Adrenal gland (tissue), 12 donors: Measurements from ENCODE around the gene RNLS. TPM values are rescaled to one million over a fixed set of nuclear protein-coding genes. Genes with fewer than 3 reads are reported as not detected.

ENCODE experiments used
- DNase-seq, 7 donors: peaks; one replicate each; pipeline ENCODE4 v3.0.0-alpha.2; 2019 to 2020
- H3K27ac ChIP-seq, 5 donors: fragments of 200-600 bp; sonication (generic) in 4 of 5; 1 replicate in 3 of 5; 2 replicates in 2 of 5; pipeline versions ENCODE4 v1.5.1 to v1.8.0; 2016 to 2020; ENCODE audit warnings: mild to moderate bottlenecking in 1 of 5
- H3K27me3 ChIP-seq: fragments of 200-600 bp; 2 replicates; pipeline ENCODE4 v1.8.0; 2021
- H3K36me3 ChIP-seq, 2 donors: fragments of 200-600 bp; replicated peaks in 1 of 2; 1 replicate in 1 of 2; 2 replicates in 1 of 2; pipeline versions ENCODE4 v1.5.1 to v1.8.0; 2018 to 2022
- H3K4me1 ChIP-seq, 2 donors: fragments of 200-600 bp; replicated peaks in 1 of 2; 1 replicate in 1 of 2; 2 replicates in 1 of 2; pipeline versions ENCODE4 v1.5.1 to v1.8.0; 2018 to 2021
- H3K4me3 ChIP-seq, 4 donors: fragments of 200-600 bp; sonication (generic) in 3 of 4; one replicate each; pipeline ENCODE4 v1.5.1; 2016 to 2018
- H3K9me3 ChIP-seq, 3 donors: fragments of 200-600 bp; sonication (generic) in 1 of 3; replicated peaks in 1 of 3; 1 replicate in 2 of 3; 2 replicates in 1 of 3; pipeline versions ENCODE4 v1.5.1 to v1.8.0; 2016 to 2021
- CTCF ChIP-seq, 6 experiments: fragments of 450-650 bp in 4 of 6; fragments of 200-600 bp in 2 of 6; sonication (generic) in 1 of 6; IDR thresholded peaks; 1 replicate in 5 of 6; 2 replicates in 1 of 6; pipeline versions ENCODE4 v1.5.1 to v1.8.0; 2016 to 2021; ENCODE audit warnings: antibody characterized with exemption in 6 of 6, mild to moderate bottlenecking in 2 of 6, moderate library complexity in 1 of 6
- POLR2A ChIP-seq, 2 donors: fragments of 450-650 bp; IDR thresholded peaks; one replicate each; pipeline ENCODE4 v1.6.1; 2017; ENCODE audit warnings: antibody characterized with exemption in 2 of 2, mild to moderate bottlenecking in 2 of 2, moderate library complexity in 1 of 2
- WGBS, 4 donors: extraction: QIAGEN DNeasy Blood & Tissue Kit in 2 of 4; methylation state at CpG; one replicate each; pipeline versions ENCODE4 v1.1.5 to v1.1.7; 2013 to 2017; 5-methylcytosine and 5-hydroxymethylcytosine counted together
- intact Hi-C, 2 donors: fragments of 100-400 bp; cut with DNase I; formaldehyde crosslinking; loops; one replicate each; pipeline versions ENCODE4 v1.14.1 to v1.15.0; 2022 to 2023
- polyA plus RNA-seq, 3 donors: library from polyadenylated mRNA; stranded (reverse); fragments of 200-250 nt in 2 of 3; fragments of 350-450 nt in 1 of 3; fragmentation: Illumina TruSeq in 1 of 3; extraction: RNeasy Lipid Tissue Mini Kit (QIAGEN cat#74804) in 1 of 3; gene quantifications; one replicate each; pipeline ENCODE4 v1.2.3, GENCODE V29; 2013 to 2014
- total RNA-seq, 9 donors: library from RNA; depleted of rRNA in 4 of 9; stranded (reverse); fragments of >200 nt in 4 of 9; fragments of 120-200 nt in 1 of 9; fragmentation: NEBNext Ultra II Directional in 1 of 9; extraction: Animal tissue kit (Norgen Biotek cat#: 25700) in 1 of 9; gene quantifications; one replicate each; pipeline versions ENCODE4 v1.1.0 to v1.2.4, GENCODE V29; 2013 to 2023
- donor health status: healthy with polysubstance abuse.
- donor health status: Bipolar disorder and iron deficiency.
- donor health status: DM: yes; HTN: yes; CAD: no.
- donor health status: DM: no; HTN: no; CAD: no.
- donor health status: DM: no; HTN: no; CAD: no.
- donor health status: DM: yes; HTN: yes; CAD: no.

The RNLS gene
- total and polyA plus RNA-seq, 12 donors = 7.2 to 51.3 (median 27.9) TPM

GRCh38 chr10:88507826-88508453 lies 75.2 kb downstream of the RNLS start:
- WGBS, 4 donors = 84 to 90% (median 86%) methylated on average over 3 of the region's 3 CpGs

GRCh38 chr10:88507404-88507803 lies 75.7 kb downstream of the RNLS start:
- Histone ChIP-seq H3K27me3 (no peaks in the 10 kb centered on the region), H3K9me3 (no peaks in the 10 kb centered on the region), H3K4me1 (no peaks in the 10 kb centered on the region), H3K4me3 (no peak overlapping the region), H3K36me3 (no peaks in the 10 kb centered on the region), H3K27ac (no peak overlapping the region)
- TF ChIP-seq POLR2A (IDR thresholded peaks at IDR 0.05) (no peak), CTCF (IDR thresholded peaks at IDR 0.05) (no peak)
- WGBS, 4 donors = 67 to 81% (median 74%) methylated on average over 1 of the region's 1 CpG
- no peak for DNase-seq
- intact Hi-C loops = no loop called here

More at GRCh38 chr10:88507826-88508453, 75.2 kb downstream of the RNLS start:
- DNase-seq = no peak
- no peak for TF ChIP-seq CTCF (IDR thresholded peaks at IDR 0.05)
- TF ChIP-seq POLR2A (IDR thresholded peaks at IDR 0.05) = no peak
- no peaks in the 10 kb centered on the region for H3K27me3 ChIP-seq
- H3K4me3 ChIP-seq = no peak overlapping the region
- H3K36me3 ChIP-seq = no peaks in the 10 kb centered on the region
- intact Hi-C loops = no loop called here
- no peaks in the 10 kb centered on the region for H3K4me1 ChIP-seq
- H3K9me3 ChIP-seq = no peaks in the 10 kb centered on the region
- H3K27ac ChIP-seq = no peak overlapping the region

- WGBS, 4 donors = 73 to 82% (median 78%) methylated on average over 1 of the region's 1 CpG
These were observed 77.4 kb downstream of the RNLS start for GRCh38 chr10:88505680-88506215.

GRCh38 chr10:88505265-88505664 lies 77.9 kb downstream of the RNLS start:
- no peak for DNase-seq
- no peak overlapping the region for H3K4me3 ChIP-seq
- H3K27me3 ChIP-seq = no peaks in the 10 kb centered on the region
- no peaks in the 10 kb centered on the region for H3K36me3 ChIP-seq
- H3K27ac ChIP-seq = no peak overlapping the region
- H3K9me3 ChIP-seq = no peaks in the 10 kb centered on the region
- TF ChIP-seq CTCF (IDR thresholded peaks at IDR 0.05) (no peak), POLR2A (IDR thresholded peaks at IDR 0.05) (no peak)
- 87 to 97% (median 94%) methylated on average over 1 of the region's 1 CpG for WGBS, 4 donors
- intact Hi-C loops = no loop called here
- H3K4me1 ChIP-seq = peaks cover 0 to 4% of the 10 kb centered on the region in 2 donors

More at GRCh38 chr10:88505680-88506215, 77.4 kb downstream of the RNLS start:
- Histone ChIP-seq H3K36me3 (no peaks in the 10 kb centered on the region), H3K4me3 (no peak overlapping the region), H3K27ac (no peak overlapping the region), H3K27me3 (no peaks in the 10 kb centered on the region), H3K9me3 (no peaks in the 10 kb centered on the region), H3K4me1 (no peaks in the 10 kb centered on the region)
- TF ChIP-seq CTCF (IDR thresholded peaks at IDR 0.05) (no peak), POLR2A (IDR thresholded peaks at IDR 0.05) (no peak)
- intact Hi-C loops = no loop called here
- no peak for DNase-seq
